Spleen (tissue), 7 donors: ENCODE results near the gene C2orf76.

Experiments
- CTCF ChIP-seq, 11 experiments: fragments of 200-600 bp in 7 of 11; fragments of 450-650 bp in 4 of 11; sonication (generic) in 4 of 11; IDR thresholded peaks in 8 of 11; conservative IDR thresholded peaks in 3 of 11; 1 replicate in 7 of 11; 2 replicates in 4 of 11; pipeline versions ENCODE4 v1.4.0 to v1.8.0; 2016 to 2021; ENCODE audit warnings: antibody characterized with exemption in 11 of 11, inconsistent platforms in 4 of 11, mild to moderate bottlenecking in 1 of 11
- POLR2A ChIP-seq, 3 donors: fragments of 450-650 bp; IDR thresholded peaks; one replicate each; pipeline ENCODE4 v1.5.1; 2017; ENCODE audit warnings: antibody characterized with exemption in 3 of 3, mild to moderate bottlenecking in 1 of 3
- donor health status: DM: no; HTN: no; CAD: no; lungs with moderate emphysema.
- donor health status: DM: no; HTN: no; CAD: no.
- donor health status: DM: no; HTN: no; CAD: no.

- TF ChIP-seq CTCF (IDR thresholded peaks at IDR 0.05 in 8 of 11, conservative IDR thresholded peaks at IDR 0.05 in 3 of 11) = no peak
- TF ChIP-seq POLR2A (IDR thresholded peaks at IDR 0.05) = no peak
These were observed 429 bp downstream of the C2orf76 start for GRCh38 chr2:119366161-119366648.
